NOMO-1 (cell line): ENCODE measurements around the gene ST3GAL3.

Source experiments
- DNase-seq, 2 experiments: peaks; one replicate each; lab custom pipeline; 2025; ENCODE audit not compliant: unreplicated experiment in 2 of 2; lab: John Stamatoyannopoulos, UW

ST3GAL3 gene

DNA sequence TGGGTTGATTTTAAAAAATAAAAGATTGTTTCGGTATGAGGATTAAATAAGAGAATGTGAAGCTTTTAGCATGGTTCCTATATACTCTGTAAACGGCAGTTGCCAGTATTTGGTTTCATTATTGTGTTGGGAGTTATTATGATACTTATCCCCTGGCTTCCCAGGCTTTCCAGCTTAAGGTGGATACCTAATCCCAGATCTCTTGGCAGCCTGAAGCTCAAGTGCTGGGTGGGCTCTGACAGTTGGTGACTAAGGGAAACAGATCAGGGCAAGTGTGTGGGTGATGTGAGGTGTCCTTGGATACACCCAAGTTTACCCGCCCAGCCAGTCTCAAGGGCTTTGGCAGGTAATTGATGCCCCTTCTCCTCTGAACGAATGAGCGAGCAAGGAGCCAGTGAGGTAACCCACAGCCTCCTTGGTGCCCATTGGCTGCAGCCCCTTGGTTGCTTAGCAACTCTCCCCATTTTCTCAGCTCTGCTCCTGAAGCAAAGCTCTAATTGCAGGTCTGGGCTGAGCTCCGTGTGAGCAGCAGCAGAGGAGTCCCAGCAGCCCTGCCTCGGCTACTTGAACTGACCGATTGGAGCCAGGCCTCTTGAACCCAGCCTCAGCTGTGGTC lies 245.5 kb downstream of the ST3GAL3 start:
- DNase-seq, result no peak

DNA sequence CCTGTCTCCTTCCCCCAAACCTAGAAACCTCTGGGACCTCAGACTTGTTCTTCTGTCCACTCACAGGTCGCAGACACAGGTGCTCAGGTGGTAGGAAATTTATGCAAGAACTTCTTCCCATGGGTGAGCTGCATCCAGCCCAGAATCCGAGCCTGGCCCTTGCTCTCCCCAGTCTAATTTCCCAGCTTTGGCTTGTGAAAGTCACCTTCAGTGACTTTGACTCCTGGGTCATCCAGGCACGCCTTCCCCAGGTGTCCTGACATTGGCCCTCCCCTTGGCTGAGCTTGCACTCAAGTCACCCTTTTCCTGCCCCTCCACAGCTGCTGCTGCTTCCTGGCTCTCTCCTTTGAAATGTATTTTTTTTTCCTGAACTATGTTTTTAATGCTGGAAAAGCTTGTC lies 246.0 kb downstream of the ST3GAL3 start:
- no peak for DNase-seq

DNA sequence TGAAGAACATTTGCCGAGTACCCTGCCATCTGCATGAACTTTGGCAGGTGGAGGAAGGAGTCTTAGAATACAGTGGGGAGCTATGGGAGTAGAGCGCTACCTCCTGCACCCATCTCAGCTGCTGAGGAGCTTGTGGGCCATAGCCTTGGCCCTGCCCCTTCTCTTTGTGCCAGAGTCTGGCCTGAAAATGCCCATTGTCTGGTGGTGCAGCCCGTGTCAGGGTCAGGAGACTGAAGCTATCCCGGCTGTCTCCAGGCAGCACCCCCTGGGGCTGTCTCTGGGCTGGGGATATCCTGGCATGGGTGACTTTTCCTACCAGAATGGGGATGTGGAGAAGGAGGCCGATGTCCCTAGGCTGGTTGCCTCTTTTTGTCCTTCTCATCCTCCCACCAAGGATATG lies 246.7 kb downstream of the ST3GAL3 start:
- DNase-seq, result no peak

DNA sequence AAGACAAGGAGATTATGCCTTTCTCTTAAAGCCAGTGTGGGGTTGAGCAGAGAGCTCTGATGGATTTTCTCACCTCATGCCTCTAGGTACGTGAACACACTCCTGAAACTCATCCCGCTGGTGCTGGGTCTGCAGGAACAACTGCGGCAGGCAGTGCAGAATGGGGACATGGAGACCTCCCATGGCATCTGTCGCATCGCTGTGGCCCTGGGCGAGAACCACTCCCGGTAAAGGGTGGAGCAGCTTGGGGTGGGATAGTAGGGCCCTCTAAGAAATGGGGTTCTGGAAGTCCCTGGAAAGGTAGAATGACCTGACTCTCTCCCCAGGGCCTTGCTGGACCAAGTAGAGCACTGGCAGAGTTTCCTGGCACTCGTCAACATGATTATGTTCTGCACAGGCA lies 248.9 kb downstream of the ST3GAL3 start:
- DNase-seq, result no peak

DNA sequence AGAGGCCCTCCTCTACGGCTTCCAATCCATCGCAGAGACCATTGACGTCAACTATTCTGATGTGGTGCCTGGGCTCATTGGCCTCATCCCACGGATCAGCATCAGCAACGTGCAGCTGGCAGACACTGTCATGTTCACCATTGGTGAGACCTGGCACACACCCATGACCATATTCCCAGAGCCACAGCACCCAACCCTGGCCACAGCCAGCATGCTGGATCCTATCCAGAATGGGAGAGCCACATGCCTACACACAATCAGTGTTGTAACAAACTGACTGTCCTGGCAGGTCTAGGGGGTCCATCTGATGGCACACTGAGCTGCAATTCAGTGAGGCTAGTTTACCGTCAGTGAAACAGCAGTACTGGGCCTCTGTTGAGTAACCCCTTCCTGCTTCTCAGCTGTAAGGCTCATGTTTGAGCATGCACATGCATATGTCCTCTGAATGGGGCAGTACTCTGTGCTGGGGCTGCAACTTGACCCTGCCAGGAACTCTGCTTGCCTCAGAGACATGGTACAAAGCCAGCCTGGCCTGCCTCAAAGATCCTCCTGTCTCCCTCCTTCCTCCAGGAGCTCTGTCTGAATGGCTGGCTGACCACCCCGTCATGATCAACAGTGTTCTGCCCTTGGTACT lies 250.2 kb downstream of the ST3GAL3 start:
- DNase-seq, result no peak

DNA sequence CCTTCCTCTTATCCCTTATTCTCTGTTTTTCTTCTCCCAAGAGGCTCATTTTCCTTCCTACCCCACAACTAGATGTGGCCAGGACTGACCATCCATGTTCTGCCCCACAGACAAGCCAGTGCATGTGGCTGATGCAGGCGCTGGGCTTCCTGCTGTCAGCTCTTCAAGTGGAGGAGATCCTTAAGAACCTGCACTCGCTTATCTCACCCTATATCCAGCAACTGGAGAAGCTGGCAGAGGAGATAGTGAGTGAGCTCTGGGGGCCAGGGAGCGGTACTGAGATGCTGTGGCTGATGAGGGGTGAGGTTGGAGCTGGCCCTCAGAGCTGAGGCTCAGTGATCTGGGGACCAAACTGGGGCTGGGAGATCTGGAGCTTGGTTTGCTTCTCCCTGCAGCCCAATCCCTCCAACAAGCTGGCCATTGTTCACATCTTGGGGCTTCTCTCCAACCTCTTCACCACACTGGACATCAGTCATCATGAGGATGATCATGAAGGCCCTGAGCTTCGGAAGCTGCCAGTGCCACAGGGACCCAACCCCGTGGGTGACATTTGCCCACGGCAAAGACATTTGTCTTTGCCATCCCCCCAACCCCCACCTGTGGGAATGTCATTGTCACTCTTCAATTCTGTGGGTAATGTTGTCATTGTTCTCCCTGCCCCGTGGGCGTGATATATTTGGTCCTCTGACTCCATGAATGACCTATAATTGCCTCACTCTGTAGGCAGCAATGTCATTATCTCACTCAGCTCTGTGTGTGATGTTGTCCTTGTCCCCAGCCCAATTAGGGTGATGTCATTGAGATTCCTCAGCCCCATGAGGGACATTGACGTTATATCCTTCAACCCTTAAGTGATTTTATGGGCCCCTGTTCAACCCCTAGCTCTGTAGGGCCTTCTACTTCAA lies 251.3 kb downstream of the ST3GAL3 start:
- DNase-seq, result no peak

DNA sequence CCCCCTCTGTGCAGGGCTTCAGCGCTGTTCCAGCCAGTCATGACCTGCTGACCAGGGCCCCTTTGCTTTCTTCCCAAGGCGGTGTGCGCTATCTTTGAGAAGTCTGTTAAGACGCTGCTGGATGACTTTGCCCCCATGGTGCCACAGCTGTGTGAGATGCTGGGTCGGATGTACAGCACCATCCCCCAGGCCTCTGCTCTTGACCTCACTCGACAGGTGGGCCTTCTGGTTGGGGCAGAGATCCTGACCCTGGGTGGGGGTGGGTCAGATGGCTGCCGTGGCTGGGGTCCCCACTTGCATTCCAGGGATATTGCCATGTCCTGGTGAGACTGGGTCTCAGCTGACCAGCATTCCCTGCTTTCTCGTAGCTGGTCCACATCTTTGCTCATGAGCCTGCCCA lies 253.5 kb downstream of the ST3GAL3 start:
- no peak for DNase-seq

DNA sequence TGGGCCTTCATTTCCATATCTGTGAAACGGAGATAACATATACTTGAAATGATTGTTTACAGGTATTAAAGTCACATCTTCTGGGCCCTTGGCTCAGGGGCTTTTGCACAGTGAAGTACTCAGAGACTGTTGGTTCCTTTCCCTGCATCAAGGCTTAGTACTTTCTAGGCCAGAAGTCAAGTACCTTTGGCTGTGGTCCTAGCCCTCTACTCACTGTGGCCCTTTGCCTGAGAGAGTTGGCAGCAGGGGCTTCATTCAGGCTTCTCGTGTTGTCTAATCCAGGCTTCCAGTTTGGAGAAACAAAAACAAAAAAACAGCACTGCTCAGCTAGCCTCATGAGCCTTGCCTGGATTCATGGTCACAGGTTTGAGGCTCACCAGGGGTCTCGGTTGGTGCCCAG lies 254.4 kb downstream of the ST3GAL3 start:
- DNase-seq, result no peak

DNA sequence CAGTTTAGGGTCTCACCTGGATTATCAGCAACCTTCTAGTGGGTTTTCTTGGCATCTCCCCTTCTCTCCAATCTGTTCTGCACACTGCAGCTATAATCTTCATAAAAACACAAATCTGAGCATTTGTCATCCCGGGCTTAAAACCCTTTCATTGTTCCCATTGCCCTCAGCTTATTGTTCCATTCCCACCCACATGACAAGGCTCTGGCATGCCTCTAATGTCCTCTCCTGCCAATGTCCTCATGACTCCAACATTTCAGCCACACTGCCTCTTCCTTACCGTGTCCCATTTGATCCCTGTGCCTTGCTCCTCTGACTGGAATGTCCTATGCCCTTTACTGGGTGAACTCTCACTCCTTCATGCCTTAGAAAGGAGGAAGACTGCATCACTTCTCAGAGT lies 255.0 kb downstream of the ST3GAL3 start:
- no peak for DNase-seq

DNA sequence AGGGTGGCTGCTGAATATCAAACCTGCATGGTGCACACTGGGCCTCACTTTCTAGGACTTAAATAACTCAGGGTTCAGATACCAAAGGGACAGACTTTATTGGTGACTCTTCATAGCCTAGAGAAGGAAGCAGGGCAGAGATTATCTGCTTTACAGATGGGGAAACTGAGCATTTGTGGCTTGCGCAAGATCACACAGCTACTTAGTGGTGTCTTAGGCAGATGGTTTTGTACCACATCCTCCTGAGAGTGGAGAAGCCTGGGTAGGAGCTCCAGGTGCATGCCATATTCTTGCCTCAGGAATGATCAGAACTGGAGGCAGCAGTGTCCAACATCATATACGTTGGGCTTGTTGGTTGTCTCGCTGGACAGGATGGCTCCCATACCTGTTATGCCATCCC lies 255.7 kb downstream of the ST3GAL3 start:
- DNase-seq, result no peak

DNA sequence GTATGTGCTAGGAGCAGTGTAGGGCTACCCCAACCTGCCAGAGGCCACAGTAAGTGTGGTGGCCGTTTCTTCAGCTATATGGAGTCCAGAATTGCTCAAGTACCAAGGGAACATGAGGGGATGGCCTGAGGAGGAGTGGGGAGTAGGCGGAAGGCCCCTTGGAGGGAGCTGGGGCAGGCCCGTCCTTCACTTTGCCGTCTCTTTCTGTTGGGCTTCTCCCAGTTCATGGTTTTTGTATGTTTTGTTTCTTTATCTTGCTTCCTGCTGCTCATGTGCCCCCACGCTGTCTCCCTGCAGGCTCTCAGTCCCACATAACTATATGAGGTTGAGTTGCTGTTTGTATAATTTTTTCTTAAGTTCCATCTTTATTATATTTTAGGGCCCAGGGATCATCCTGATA lies 256.6 kb downstream of the ST3GAL3 start:
- no peak for DNase-seq

DNA sequence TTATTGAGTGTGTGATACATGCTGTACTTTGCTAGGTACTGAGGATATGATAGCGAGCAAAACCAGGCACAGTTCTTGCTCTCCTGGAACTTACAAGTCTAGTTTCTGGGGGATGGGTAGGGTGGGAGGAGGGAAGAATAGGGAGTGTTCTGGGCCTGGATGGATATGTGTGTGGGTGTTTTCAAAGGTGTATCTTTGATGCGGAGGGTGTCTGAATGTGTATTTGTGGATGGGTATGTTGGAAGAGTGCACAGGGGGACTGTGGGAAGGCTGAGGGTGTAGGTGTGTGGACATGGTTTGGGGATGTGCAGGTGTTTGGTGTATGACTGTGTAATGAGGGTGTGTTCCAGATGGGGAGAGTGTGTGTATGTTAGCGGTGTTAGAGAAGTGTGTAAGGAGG lies 258.0 kb downstream of the ST3GAL3 start:
- no peak for DNase-seq

DNA sequence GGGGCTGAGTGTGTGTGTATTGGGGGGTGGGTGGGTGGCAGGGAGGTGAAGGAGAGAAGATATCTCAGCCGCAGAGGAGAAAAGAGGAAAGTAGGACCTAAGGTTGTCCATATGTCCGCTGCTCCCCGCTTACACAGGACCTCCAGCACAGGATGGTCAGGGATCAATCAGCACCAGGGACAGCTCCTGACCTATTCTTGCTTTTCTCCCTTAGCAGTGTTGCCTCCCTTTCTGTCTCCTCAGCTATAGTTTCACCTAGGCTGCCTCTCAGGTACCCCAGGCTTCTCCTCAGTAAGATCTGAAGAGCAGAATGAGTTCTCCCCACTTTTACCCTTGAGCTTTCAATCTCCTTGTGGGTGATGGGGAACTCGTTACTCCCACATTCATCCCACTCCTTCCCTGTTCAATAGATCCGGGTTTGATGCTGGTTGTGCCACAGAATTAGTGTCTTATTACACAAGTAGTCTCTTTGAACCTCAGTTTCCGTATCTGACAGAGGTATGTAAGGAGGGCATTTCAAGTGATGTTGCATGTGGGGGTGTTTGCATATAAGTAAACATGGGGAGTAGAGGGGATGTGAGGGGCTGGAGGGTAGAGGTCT lies 261.1 kb downstream of the ST3GAL3 start:
- DNase-seq, result peak in 1 of 2 experiments; percentile 45

DNA sequence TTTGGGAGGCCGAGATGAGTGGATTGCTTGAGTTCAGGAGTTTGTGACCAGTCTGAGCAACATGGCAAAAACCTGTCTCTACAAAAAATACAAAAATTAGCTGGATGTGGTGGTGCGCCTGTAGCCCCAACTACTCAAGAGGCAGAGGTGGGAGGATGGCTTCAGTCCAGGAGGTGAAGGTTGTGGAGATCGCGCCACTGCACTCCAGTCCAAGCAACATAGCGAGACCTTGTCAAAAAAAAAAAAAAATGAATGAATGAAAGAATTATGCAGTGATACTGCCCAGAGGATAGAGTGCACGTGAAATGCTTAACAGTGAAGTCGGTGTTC lies 262.0 kb downstream of the ST3GAL3 start:
- no peak for DNase-seq

DNA sequence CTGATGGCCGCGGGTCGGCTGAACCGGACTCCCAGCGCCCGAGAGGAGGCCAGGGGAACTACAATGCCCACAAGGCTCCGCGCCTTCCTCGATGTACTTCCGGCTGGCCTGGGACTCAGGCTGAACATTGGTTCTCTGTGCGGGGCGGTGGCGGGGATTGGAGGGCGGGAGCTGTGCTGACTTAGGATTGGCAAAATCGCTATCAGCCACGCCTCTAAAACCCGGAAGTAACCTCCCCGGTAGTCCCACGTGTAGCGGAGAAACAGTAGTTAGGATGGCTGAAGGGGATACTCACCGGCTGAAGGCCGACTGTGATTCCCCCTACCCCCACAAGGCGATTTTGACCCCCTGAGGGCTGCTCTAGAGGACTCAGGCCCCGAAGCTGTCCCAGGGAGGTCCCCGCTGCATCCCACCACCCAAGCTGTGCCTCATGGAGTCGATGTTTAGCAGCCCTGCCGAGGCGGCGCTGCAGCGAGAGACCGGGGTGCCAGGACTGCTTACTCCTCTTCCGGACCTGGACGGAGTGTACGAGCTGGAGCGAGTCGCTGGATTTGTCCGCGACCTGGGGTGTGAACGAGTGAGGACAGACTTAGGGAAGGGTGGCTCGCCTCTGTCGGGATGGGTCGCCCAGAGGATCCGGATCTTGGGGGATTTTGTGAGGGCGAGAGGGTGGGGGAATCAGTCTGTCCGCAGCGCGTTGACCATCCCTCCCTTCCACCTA lies 262.6 kb downstream of the ST3GAL3 start, which contains the start of gene DPH2:
DPH2 (plus strand) TSS at position 265 of the 721 bp plus-strand sequence; CDS start at position 431, 166 bp downstream.
- DNase-seq, result peak; percentile 96 to 97

DNA sequence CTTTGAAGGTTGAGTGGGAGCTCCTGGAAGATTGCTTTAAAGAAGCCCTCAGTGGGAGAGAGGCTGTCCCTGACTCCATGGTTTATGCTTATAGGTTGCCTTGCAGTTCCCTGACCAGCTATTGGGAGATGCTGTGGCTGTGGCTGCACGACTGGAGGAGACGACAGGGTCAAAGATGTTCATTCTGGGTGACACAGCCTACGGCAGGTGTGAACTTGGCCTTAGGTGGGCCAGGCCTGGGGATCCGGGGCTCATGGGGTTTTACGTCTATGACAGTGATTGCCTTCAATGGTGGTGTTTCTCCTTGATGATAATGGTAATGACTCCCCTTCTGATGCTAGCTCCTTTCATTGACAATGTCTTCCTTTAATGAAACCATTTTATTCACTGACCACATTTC lies 263.2 kb downstream of the ST3GAL3 start:
- DNase-seq, result no peak

DNA sequence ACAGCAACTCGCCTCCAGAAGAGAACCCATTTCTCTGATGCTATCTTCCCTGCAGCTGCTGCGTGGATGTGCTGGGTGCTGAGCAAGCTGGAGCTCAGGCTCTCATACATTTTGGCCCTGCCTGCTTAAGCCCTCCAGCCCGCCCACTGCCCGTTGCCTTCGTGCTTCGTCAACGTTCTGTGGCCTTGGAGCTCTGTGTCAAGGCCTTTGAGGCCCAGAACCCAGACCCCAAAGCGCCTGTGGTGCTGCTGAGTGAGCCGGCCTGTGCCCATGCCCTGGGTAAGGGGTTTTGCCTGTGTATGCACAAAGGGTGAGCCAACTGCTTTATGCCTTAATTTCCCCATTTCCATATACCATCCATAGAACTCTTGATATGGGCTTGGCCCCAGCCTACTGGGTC lies 263.6 kb downstream of the ST3GAL3 start:
- no peak for DNase-seq

DNA sequence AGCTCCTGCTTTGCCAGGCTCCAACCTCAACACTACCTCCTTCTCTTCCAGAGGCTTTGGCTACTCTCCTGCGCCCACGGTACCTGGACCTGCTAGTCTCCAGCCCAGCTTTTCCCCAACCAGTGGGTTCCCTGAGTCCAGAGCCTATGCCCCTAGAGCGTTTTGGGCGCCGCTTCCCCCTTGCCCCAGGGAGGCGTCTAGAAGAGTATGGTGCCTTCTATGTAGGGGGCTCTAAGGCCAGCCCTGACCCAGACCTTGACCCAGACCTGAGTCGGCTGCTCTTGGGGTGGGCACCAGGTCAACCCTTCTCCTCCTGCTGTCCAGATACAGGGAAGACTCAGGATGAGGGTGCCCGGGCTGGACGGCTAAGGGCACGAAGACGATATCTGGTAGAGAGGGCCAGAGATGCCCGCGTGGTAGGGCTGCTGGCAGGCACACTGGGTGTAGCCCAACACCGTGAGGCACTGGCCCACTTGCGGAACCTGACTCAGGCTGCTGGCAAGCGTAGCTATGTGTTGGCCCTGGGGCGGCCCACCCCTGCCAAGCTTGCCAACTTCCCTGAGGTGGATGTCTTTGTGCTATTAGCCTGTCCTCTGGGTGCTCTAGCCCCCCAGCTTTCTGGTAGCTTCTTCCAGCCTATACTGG lies 264.1 kb downstream of the ST3GAL3 start:
- no peak for DNase-seq

DNA sequence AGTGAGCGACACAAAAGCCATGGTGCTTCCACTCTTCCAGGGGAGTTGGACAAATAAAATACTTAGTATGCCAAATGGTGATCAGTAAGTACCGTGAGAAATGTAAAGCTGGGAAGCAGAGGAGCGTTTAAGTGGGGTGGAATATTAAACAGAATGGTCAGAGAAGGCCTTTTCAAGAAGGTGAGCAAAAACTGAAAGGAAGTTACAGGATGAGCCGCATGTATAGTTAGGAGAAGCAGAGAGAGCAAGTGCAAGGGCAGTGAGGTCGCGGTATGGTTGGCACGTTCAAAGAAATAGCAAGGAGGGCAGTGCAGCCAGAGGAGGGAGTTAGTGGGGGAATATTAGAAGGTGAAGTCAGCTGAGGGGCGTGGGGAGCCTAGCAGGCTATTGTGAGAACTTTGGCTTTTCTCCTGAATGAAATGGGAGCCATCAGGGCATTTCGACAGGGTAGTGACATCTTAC lies 266.7 kb downstream of the ST3GAL3 start:
- DNase-seq, result no peak
